GM12878 (cell line): ENCODE results near the gene KIAA0825. TPM values are rescaled to one million over a fixed set of nuclear protein-coding genes. Genes with fewer than 3 reads are reported as not detected.
A peak's percentile ranks its signal among the peaks of the same experiment; 100 is the strongest.

ENCODE experiments used
- ATAC-seq: fragments of 200-7000 bp; cut with Tn5 transposase; 3 replicates; pipeline ENCODE4 v1.9.1; 2020; ENCODE audit warnings: mild to moderate bottlenecking, moderate library complexity
- BruUV-seq: library from RNA; stranded (reverse); fragments of 400-500 nt; replicated peaks from 2 replicates; lab custom pipeline; 2021; lab: Mats Ljungman, UMichigan
- CTCF ChIA-PET: fragments of 300-600 bp; sonication (Branson Sonifier 250); formaldehyde crosslinking; extraction: SDS; loops from one replicate; lab custom pipeline; 2021; ENCODE audit warnings: inconsistent platforms; lab: Yijun Ruan, JAX
- POLR2A ChIA-PET: fragments of 350-600 bp; formaldehyde crosslinking; extraction: SDS; loops from one replicate; lab custom pipeline; 2021; ENCODE audit warnings: inconsistent platforms; lab: Charles Lee
- RAD21 ChIA-PET: fragments of 300-600 bp; sonication (Branson Sonifier 250); formaldehyde crosslinking; loops from one replicate; lab custom pipeline; 2023; ENCODE audit warnings: antibody characterized with exemption; ENCODE audit not compliant: unreplicated experiment; lab: Charles Lee
- SMC1A ChIA-PET: fragments of 300-600 bp; sonication (Branson Sonifier 250); formaldehyde crosslinking; loops from one replicate; lab custom pipeline; 2023; ENCODE audit not compliant: unreplicated experiment, uncharacterized antibody; lab: Charles Lee
- DNase-seq: peaks from one replicate; pipeline ENCODE4 v3.0.0-alpha.2; 2011; ENCODE audit warnings: low read depth, low spot score
- FAIRE-seq: peaks from 3 replicates; lab custom pipeline; 2011; peaks lifted over from hg19 to GRCh38; lab: Jason Lieb, UNC
- H2AFZ ChIP-seq: 2 replicates; pipeline ENCODE4 v1.6.0; 2011; ENCODE audit warnings: low read depth, low read length, control low read depth; ENCODE audit not compliant: control insufficient read depth
- H3K27ac ChIP-seq: 2 replicates; pipeline ENCODE4 v1.5.1; 2011; ENCODE audit warnings: control low read depth; ENCODE audit not compliant: control insufficient read depth, insufficient read depth
- H3K27me3 ChIP-seq, 2 experiments: replicated peaks in 1 of 2; 2 replicates each; pipeline versions ENCODE4 v1.6.0 to v1.6.1; 2011; ENCODE audit warnings: low read length in 1 of 2; ENCODE audit not compliant: control insufficient read depth in 2 of 2, insufficient read depth in 2 of 2
- H3K36me3 ChIP-seq, 2 experiments: 2 replicates each; pipeline ENCODE4 v1.5.1; 2011; ENCODE audit warnings: low read length in 1 of 2; ENCODE audit not compliant: control insufficient read depth in 2 of 2, insufficient read depth in 2 of 2
- H3K4me1 ChIP-seq: 2 replicates; pipeline ENCODE4 v1.6.1; 2011; ENCODE audit warnings: mild to moderate bottlenecking, low read length, moderate library complexity, mixed read lengths; ENCODE audit not compliant: control insufficient read depth, insufficient read depth
- H3K4me2 ChIP-seq: 2 replicates; pipeline ENCODE4 v1.6.0; 2011; ENCODE audit warnings: control low read depth; ENCODE audit not compliant: control insufficient read depth, insufficient read depth
- H3K4me3 ChIP-seq: fragments of 200-600 bp; sonication (generic); 2 replicates; pipeline ENCODE4 v1.5.1; 2016
- H3K79me2 ChIP-seq: 2 replicates; pipeline ENCODE4 v1.6.0; 2011; ENCODE audit warnings: low read length; ENCODE audit not compliant: control insufficient read depth, insufficient read depth
- H3K9ac ChIP-seq: 2 replicates; pipeline ENCODE4 v1.8.0; 2011; ENCODE audit warnings: low read length, control low read depth, mixed read lengths; ENCODE audit not compliant: control insufficient read depth, insufficient read depth
- H3K9me3 ChIP-seq: replicated peaks from 3 replicates; pipeline ENCODE4 v1.5.1; 2011; ENCODE audit warnings: mild to moderate bottlenecking, low read length; ENCODE audit not compliant: control insufficient read depth, insufficient read depth
- H4K20me1 ChIP-seq: 2 replicates; pipeline ENCODE4 v1.6.0; 2011; ENCODE audit not compliant: control insufficient read depth, insufficient read depth
- CBX5 ChIP-seq: sonication (generic); IDR thresholded peaks from 2 replicates; pipeline ENCODE4 v1.6.1; 2016; ENCODE audit warnings: low read depth, moderate library complexity, mild to moderate bottlenecking, inconsistent platforms
- FOXK2 ChIP-seq: fragments of 450-650 bp; IDR thresholded peaks from 2 replicates; pipeline ENCODE4 v1.6.1; 2017; ENCODE audit warnings: mild to moderate bottlenecking, moderate library complexity
- HDAC6 ChIP-seq: fragments of 200-600 bp; sonication (generic); IDR thresholded peaks from one replicate; pipeline ENCODE4 v1.8.0; 2017; ENCODE audit warnings: antibody characterized with exemption; ENCODE audit not compliant: unreplicated experiment
- MLLT1 ChIP-seq: fragments of 450-650 bp; IDR thresholded peaks from 2 replicates; pipeline ENCODE4 v1.6.1; 2016; ENCODE audit warnings: mild to moderate bottlenecking
- POU2F2 ChIP-seq: IDR thresholded peaks from 3 replicates; pipeline ENCODE4 v1.6.1; 2011; ENCODE audit warnings: low read depth, mild to moderate bottlenecking, low read length, borderline replicate concordance
- RELB ChIP-seq: fragments of 450-650 bp; IDR thresholded peaks from 2 replicates; pipeline ENCODE4 v1.6.1; 2017; ENCODE audit warnings: low read depth, mild to moderate bottlenecking, moderate library complexity
- REST ChIP-seq: IDR thresholded peaks from 2 replicates; pipeline ENCODE4 v1.6.1; 2012; ENCODE audit warnings: mild to moderate bottlenecking, low read depth, low read length
- SPI1 ChIP-seq: IDR thresholded peaks from 2 replicates; pipeline ENCODE4 v1.6.1; 2011; ENCODE audit warnings: low read depth, mild to moderate bottlenecking, low read length, moderate library complexity, borderline replicate concordance; ENCODE audit not compliant: insufficient read depth
- SREBF2 ChIP-seq: IDR thresholded peaks from 2 replicates; pipeline ENCODE4 v1.6.1; 2012; ENCODE audit warnings: mild to moderate bottlenecking, low read length
- TCF7 ChIP-seq: IDR thresholded peaks from 2 replicates; pipeline ENCODE4 v1.6.1; 2014; ENCODE audit warnings: antibody characterized with exemption, borderline replicate concordance
- ZBTB33 ChIP-seq: fragments of 450-650 bp; IDR thresholded peaks from 2 replicates; pipeline ENCODE4 v1.6.1; 2017; ENCODE audit warnings: mild to moderate bottlenecking
- ZNF24 ChIP-seq: fragments of 450-650 bp; IDR thresholded peaks from 2 replicates; pipeline ENCODE4 v1.6.1; 2017; ENCODE audit warnings: antibody characterized with exemption, mild to moderate bottlenecking
- WGBS: methylation state at CpG from one replicate; pipeline ENCODE4 v1.1.6; 2016; ENCODE audit warnings: low lambda C conversion rate; ENCODE audit not compliant: insufficient replicate concordance, insufficient coverage; ENCODE audit errors: missing lambda C conversion rate; 5-methylcytosine and 5-hydroxymethylcytosine counted together
- in situ Hi-C: fragments of 300-500 bp; cut with MboI; formaldehyde crosslinking; loops from 9 replicates; pipeline ENCODE4 v1.14.3; 2018; ENCODE audit warnings: mixed read lengths
- intact Hi-C: fragments of 100-400 bp; cut with micrococcal nuclease; formaldehyde crosslinking; loops from one replicate; pipeline ENCODE4 v1.14.2; 2022; ENCODE audit not compliant: unreplicated experiment
- polyA plus RNA-seq, 11 experiments: library from polyadenylated mRNA; depleted of rRNA in 4 of 11; unstranded in 6 of 11; stranded (reverse) in 5 of 11; fragments of >200 nt; fragmentation: Nextera tagmentation in 4 of 11; fragmentation: Illumina TruSeq in 1 of 11; extraction: Ambion mirVana in 4 of 11; extraction: Trizol in 1 of 11; gene quantifications; 1 replicate in 1 of 11; 2 replicates in 10 of 11; pipeline versions ENCODE4 v1.2.1 to v1.2.3, GENCODE V29; 2011 to 2016; ENCODE audit warnings: inconsistent platforms in 2 of 11, missing spikeins in 2 of 11, low read depth in 1 of 11
- total RNA-seq, 4 experiments: library from RNA; depleted of rRNA in 3 of 4; stranded (reverse); fragments of >200 nt in 3 of 4; fragmentation: Illumina TruSeq in 1 of 4; extraction: Trizol in 1 of 4; gene quantifications; 2 replicates each; pipeline versions ENCODE4 v1.2.1 to v1.2.3, GENCODE V29; 2013 to 2021

Gene KIAA0825
- total and polyA plus RNA-seq, 10 of the 15 experiments (the other 5 are each of a cell fraction or from before 2014, with no cell fraction given) = 0.55 to 1.9 (median 1.5) TPM

GRCh38 chr5:94640176-94640575 lies 21.8 kb upstream of the KIAA0825 start:
- H3K4me3 ChIP-seq = no peak overlapping the region
- FAIRE-seq (no peak), DNase-seq (no peak)
- POLR2A ChIA-PET = no interaction called here
- no peak overlapping the region for H3K27ac ChIP-seq
- in situ Hi-C loops = no loop called here
- CTCF ChIA-PET = no interaction called here
- H2AFZ ChIP-seq = no peak overlapping the region
- RAD21 ChIA-PET = no interaction called here
- no peak overlapping the region for H3K4me2 ChIP-seq
- 94% methylated on average over 3 of the region's 3 CpGs for WGBS
- no peak overlapping the region for H3K9ac ChIP-seq
- peaks cover 24% of the 10 kb centered on the region for H3K9me3 ChIP-seq
- SMC1A ChIA-PET = interaction anchor here (1.0 to 1.5 kb wide), 4 partner anchors 12 to 244 kb away, joined by 3 to 6 read pairs (median 4); no protein-coding TSS in a partner anchor
- H3K27me3 ChIP-seq = no peaks in the 10 kb centered on the region
- TF ChIP-seq POU2F2 (no peak), ZNF24 (peak; percentile 71), MLLT1 (peak; percentile 76; the same call in 1 of the 2 replicates), SPI1 (no peak), CBX5 (peak; percentile 80), ZBTB33 (peak; percentile 91), TCF7 (no peak), RELB (0 out of 2 replicates have a peak, but pooled peaks have one; percentile 24), FOXK2 (no peak), REST (no peak), SREBF2 (no peak), HDAC6 (no peak)
- TF ChIP-seq, all 136 proteins: peak for 5
- peaks cover 4% of the 10 kb centered on the region in 2 experiments for H3K36me3 ChIP-seq
- no peak for ATAC-seq
- H4K20me1 ChIP-seq = no peaks in the 10 kb centered on the region
- no peaks in the 10 kb centered on the region for H3K4me1 ChIP-seq
- intact Hi-C loops = no loop called here
- no TSS peak for BruUV-seq
- H3K79me2 ChIP-seq = no peaks in the 10 kb centered on the region; the same call in 1 of the 2 replicates
